CD14-positive monocyte (primary cell): ENCODE results near the gene NUDT22. TPM values are rescaled to one million over a fixed set of nuclear protein-coding genes. Genes with fewer than 3 reads are reported as not detected.

ENCODE experiments used
- DNase-seq, 3 donors: peaks; one replicate each; pipeline ENCODE4 v3.0.0-alpha.2; 2011 to 2022
- H2AFZ ChIP-seq: 2 replicates; pipeline ENCODE4 v1.6.0; 2012; ENCODE audit warnings: mild to moderate bottlenecking, low read depth, low read length, inconsistent platforms; ENCODE audit not compliant: insufficient read depth, poor library complexity, severe bottlenecking
- H3K27ac ChIP-seq, 2 donors: 1 replicate in 1 of 2; 2 replicates in 1 of 2; pipeline ENCODE4 v1.5.1; 2012 to 2013; ENCODE audit warnings: low read length in 2 of 2, control low read depth in 1 of 2, inconsistent platforms in 1 of 2, low read depth in 1 of 2, mild to moderate bottlenecking in 1 of 2
- H3K27me3 ChIP-seq, 2 donors: one replicate each; pipeline versions ENCODE4 v1.6.0 to v1.6.1; 2011 to 2013; ENCODE audit warnings: low read length in 2 of 2; ENCODE audit not compliant: control insufficient read depth in 2 of 2, insufficient read depth in 2 of 2
- H3K36me3 ChIP-seq, 2 donors: replicated peaks in 1 of 2; 1 replicate in 1 of 2; 2 replicates in 1 of 2; pipeline versions ENCODE4 v1.5.1 to v1.6.1; 2012 to 2013; ENCODE audit warnings: low read length in 2 of 2, control low read depth in 1 of 2, inconsistent platforms in 1 of 2, mild to moderate bottlenecking in 1 of 2; ENCODE audit not compliant: insufficient read depth in 2 of 2, control insufficient read depth in 1 of 2
- H3K4me1 ChIP-seq, 2 donors: 1 replicate in 1 of 2; 2 replicates in 1 of 2; pipeline versions ENCODE4 v1.5.1 to v1.6.1; 2012 to 2013; ENCODE audit warnings: low read length in 2 of 2, control low read depth in 1 of 2, inconsistent platforms in 1 of 2, mild to moderate bottlenecking in 1 of 2, moderate library complexity in 1 of 2; ENCODE audit not compliant: insufficient read depth in 2 of 2, control insufficient read depth in 1 of 2
- H3K4me2 ChIP-seq: replicated peaks from 2 replicates; pipeline ENCODE3; 2012; ENCODE audit warnings: low read length, moderate library complexity, mild to moderate bottlenecking; ENCODE audit not compliant: poor library complexity, severe bottlenecking; ENCODE audit errors: extremely low read depth
- H3K4me3 ChIP-seq, 3 experiments: fragments of 200-600 bp in 1 of 3; sonication (generic) in 1 of 3; replicated peaks in 1 of 3; 1 replicate in 2 of 3; 2 replicates in 1 of 3; pipeline ENCODE4 v1.5.1; 2011 to 2013; ENCODE audit warnings: low read length in 3 of 3, mild to moderate bottlenecking in 3 of 3, control low read depth in 2 of 3, low read depth in 2 of 3, inconsistent platforms in 1 of 3, moderate library complexity in 1 of 3
- H3K79me2 ChIP-seq: 2 replicates; pipeline ENCODE4 v1.6.0; 2012; ENCODE audit warnings: mild to moderate bottlenecking, control low read depth, inconsistent platforms, low read length, moderate library complexity; ENCODE audit not compliant: insufficient read depth
- H3K9ac ChIP-seq: 2 replicates; pipeline ENCODE4 v1.6.0; 2017; ENCODE audit warnings: low read length, mild to moderate bottlenecking; ENCODE audit not compliant: insufficient read depth, poor library complexity, severe bottlenecking
- H3K9me3 ChIP-seq, 2 donors: replicated peaks in 1 of 2; 1 replicate in 1 of 2; 2 replicates in 1 of 2; pipeline versions ENCODE4 v1.5.1 to v1.6.1; 2012 to 2013; ENCODE audit warnings: low read length in 2 of 2, control low read depth in 1 of 2; ENCODE audit not compliant: control insufficient read depth in 1 of 2, insufficient read depth in 1 of 2
- H4K20me1 ChIP-seq: 2 replicates; pipeline ENCODE4 v1.6.0; 2012; ENCODE audit warnings: mild to moderate bottlenecking, low read length, control low read depth, moderate library complexity; ENCODE audit not compliant: insufficient read depth
- H3K27ac Mint-ChIP-seq, 7 donors: one replicate each; pipeline ENCODE4 v1.8.0; 2020; ENCODE audit warnings: mild to moderate bottlenecking in 7 of 7, mixed read lengths in 7 of 7, moderate library complexity in 6 of 7, inconsistent platforms in 2 of 7
- H3K27me3 Mint-ChIP-seq, 3 donors: one replicate each; pipeline ENCODE4 v1.8.0; 2021 to 2022; ENCODE audit warnings: low read depth in 3 of 3, mild to moderate bottlenecking in 3 of 3, mixed read lengths in 3 of 3, moderate library complexity in 3 of 3, inconsistent platforms in 1 of 3
- H3K36me3 Mint-ChIP-seq, 2 donors: one replicate each; pipeline ENCODE4 v1.8.0; 2020; ENCODE audit warnings: mixed read lengths in 2 of 2, inconsistent platforms in 1 of 2, mild to moderate bottlenecking in 1 of 2
- H3K4me1 Mint-ChIP-seq: one replicate; pipeline ENCODE4 v1.8.0; 2020; ENCODE audit warnings: mild to moderate bottlenecking, mixed read lengths
- H3K4me3 Mint-ChIP-seq, 2 donors: one replicate each; pipeline ENCODE4 v1.8.0; 2020; ENCODE audit warnings: mild to moderate bottlenecking in 2 of 2, mixed read lengths in 2 of 2, moderate library complexity in 1 of 2
- H3K9me3 Mint-ChIP-seq, 7 donors: one replicate each; pipeline ENCODE4 v1.8.0; 2020 to 2022; ENCODE audit warnings: mixed read lengths in 7 of 7, mild to moderate bottlenecking in 6 of 7, moderate library complexity in 6 of 7, inconsistent platforms in 2 of 7
- CTCF ChIP-seq: fragments of 200-600 bp; IDR thresholded peaks from one replicate; pipeline ENCODE4 v1.8.0; 2022; ENCODE audit warnings: antibody characterized with exemption, mild to moderate bottlenecking
- WGBS: methylation state at CpG from one replicate; pipeline ENCODE4 v1.1.5; 2013; ENCODE audit warnings: missing lambda C conversion rate; ENCODE audit not compliant: insufficient coverage; 5-methylcytosine and 5-hydroxymethylcytosine counted together
- intact Hi-C, 2 donors: fragments of 100-400 bp; cut with micrococcal nuclease; formaldehyde crosslinking; loops; one replicate each; pipeline versions ENCODE4 v1.15.0 to v1.15.1; 2023
- polyA plus RNA-seq, 3 donors: library from polyadenylated mRNA; depleted of rRNA in 1 of 3; unstranded in 2 of 3; stranded (reverse) in 1 of 3; fragments of 300-500 nt in 2 of 3; fragments of >200 nt in 1 of 3; fragmentation: Illumina TruSeq in 2 of 3; gene quantifications; 1 replicate in 2 of 3; 2 replicates in 1 of 3; pipeline ENCODE4 v1.2.3, GENCODE V29; 2012 to 2021

Gene NUDT22
- polyA plus RNA-seq, 3 donors, result 47.9 to 86.1 (median 56.1) TPM

DNA sequence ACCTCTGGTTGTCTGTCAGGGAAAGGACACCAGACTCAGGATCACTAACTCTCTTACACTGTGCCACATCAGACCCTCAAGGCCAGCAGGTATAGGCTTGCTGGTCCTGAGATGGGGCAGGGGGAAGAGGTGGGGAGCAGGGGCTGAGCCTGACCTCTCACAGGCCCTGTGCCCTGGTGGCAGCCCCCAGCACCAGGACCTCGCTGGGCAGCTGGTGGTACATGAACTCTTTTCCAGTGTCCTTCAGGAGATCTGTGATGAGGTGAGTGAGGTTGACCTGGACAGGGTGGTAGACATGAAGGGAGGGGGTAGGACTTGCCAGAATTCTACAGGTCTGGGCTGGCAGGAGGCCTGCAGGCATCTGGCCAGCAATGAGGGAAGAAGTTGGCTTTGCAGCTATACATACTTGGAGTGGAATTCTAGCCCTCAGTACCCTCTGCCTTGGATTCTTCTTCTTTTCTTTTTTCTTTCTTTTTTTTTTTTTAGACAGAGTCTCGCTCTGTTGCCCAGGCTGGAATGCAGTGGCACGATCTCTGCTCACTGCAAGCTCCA is 1.4 kb downstream of the NUDT22 start:
- Mint-ChIP-seq H3K27me3 (peaks cover under 1 to 1% (median 1%) of the 10 kb centered on the region in 3 donors), H3K27ac (peak overlapping the region; percentile 45 to 91 (median 87)), H3K9me3 (peaks cover 0 to under 1% (median 0%) of the 10 kb centered on the region in 7 donors), H3K36me3 (peaks cover 12 to 33% of the 10 kb centered on the region in 2 donors), H3K4me3 (peak overlapping the region; percentile 81 to 89), H3K4me1 (peaks cover 57% of the 10 kb centered on the region)
- Histone ChIP-seq H3K79me2 (peaks cover 38% of the 10 kb centered on the region), H3K4me3 (peak overlapping the region in 2 of 3 experiments; percentile 96 to 97), H3K4me2 (peak overlapping the region; percentile 98), H3K9me3 (no peaks in the 10 kb centered on the region), H3K9ac (peak overlapping the region; percentile 84), H3K36me3 (peaks cover 18% of the 10 kb centered on the region in 2 donors), H4K20me1 (peaks cover 30% of the 10 kb centered on the region), H3K4me1 (peaks cover 53 to 72% of the 10 kb centered on the region in 2 donors), H3K27ac (peak overlapping the region; percentile 78 to 92), H2AFZ (no peak overlapping the region), H3K27me3 (no peaks in the 10 kb centered on the region)
- TF ChIP-seq CTCF, result no peak
- intact Hi-C loops, result loop anchor here in 1 of 2 donors (2.0 kb wide), 1 partner anchor 13 kb away; the partner anchor contains the start of gene FKBP2
- 100% methylated on average over 1 of the region's 3 CpGs for WGBS
- no peak for DNase-seq

GRCh38 chr11:64229090-64229743 is 3.1 kb downstream of the NUDT22 start:
- H3K27me3 Mint-ChIP-seq, result peaks cover 10 to 14% (median 14%) of the 10 kb centered on the region in 3 donors
- Histone ChIP-seq H3K4me3 (peak overlapping the region in 1 of 3 experiments; percentile 82), H3K4me2 (peak overlapping the region; percentile 98), H4K20me1 (peaks cover 13% of the 10 kb centered on the region), H3K9ac (no peak overlapping the region), H3K36me3 (peaks cover under 1 to 2% of the 10 kb centered on the region in 2 donors), H2AFZ (no peak overlapping the region), H3K27ac (peak overlapping the region; percentile 88 to 89), H3K4me1 (peaks cover 58 to 77% of the 10 kb centered on the region in 2 donors), H3K79me2 (peaks cover 38% of the 10 kb centered on the region), H3K27me3 (peaks cover 0 to 7% of the 10 kb centered on the region in 2 donors), H3K9me3 (no peaks in the 10 kb centered on the region)
- TF ChIP-seq CTCF, result no peak
- no peak for DNase-seq
- 86% methylated on average over 6 of the region's 12 CpGs for WGBS
- H3K4me3 Mint-ChIP-seq, result peak overlapping the region; percentile 87 to 92
- peaks cover 57% of the 10 kb centered on the region for H3K4me1 Mint-ChIP-seq
- peak overlapping the region in 6 of 7 donors; percentile 12 to 96 (median 70) for H3K27ac Mint-ChIP-seq
- peaks cover 0 to 8% (median 2%) of the 10 kb centered on the region in 7 donors for H3K9me3 Mint-ChIP-seq
- intact Hi-C loops, result no loop called here
- peaks cover 6 to 28% of the 10 kb centered on the region in 2 donors for H3K36me3 Mint-ChIP-seq
